IPS DF 4.7 (cell line): ENCODE measurements around the gene CDKN2B.

Source experiments
- DNase-seq: peaks from one replicate; pipeline ENCODE4 v3.0.0-alpha.2; 2013; ENCODE audit warnings: low spot score; ENCODE audit errors: extremely low read depth

Gene CDKN2B

GRCh38 chr9:21995006-21995665, 14.0 kb downstream of the CDKN2B start:
- DNase-seq: no peak

GRCh38 chr9:21994556-21995005, 14.5 kb downstream of the CDKN2B start, which contains the start of gene CDKN2B-AS1:
Gene CDKN2B-AS1, plus strand, starts transcription at chr9:21994791.
- DNase-seq: no peak

GRCh38 chr9:21993893-21994555, 15.1 kb downstream of the CDKN2B start, which contains the start of gene CDKN2A:
Gene CDKN2A, minus strand, starts transcription at chr9:21994392.
- DNase-seq: no peak

- DNase-seq: no peak
Observed at GRCh38 chr9:21993007-21993406, 16.1 kb downstream of the CDKN2B start.

GRCh38 chr9:21991072-21991959, 17.8 kb downstream of the CDKN2B start:
- DNase-seq: no peak

- no peak for DNase-seq
Observed at GRCh38 chr9:21989440-21990189, 19.5 kb downstream of the CDKN2B start.

- DNase-seq: no peak
Observed at GRCh38 chr9:21988056-21988990, 20.8 kb downstream of the CDKN2B start.

- DNase-seq: no peak
Observed at GRCh38 chr9:21985964-21986667, 23.0 kb downstream of the CDKN2B start.

- no peak for DNase-seq
Observed at GRCh38 chr9:21984101-21984500, 25.0 kb downstream of the CDKN2B start.

GRCh38 chr9:21983561-21983935, 25.6 kb downstream of the CDKN2B start:
- DNase-seq: no peak

- DNase-seq: no peak
Observed at GRCh38 chr9:21982861-21983560, 26.1 kb downstream of the CDKN2B start.

- DNase-seq: no peak
Observed at GRCh38 chr9:21982391-21982790, 26.7 kb downstream of the CDKN2B start.

GRCh38 chr9:21976334-21976875, 32.7 kb downstream of the CDKN2B start:
- DNase-seq: no peak

GRCh38 chr9:21974722-21975409, 34.2 kb downstream of the CDKN2B start:
- no peak for DNase-seq

GRCh38 chr9:21974343-21974721, 34.8 kb downstream of the CDKN2B start:
- DNase-seq: no peak

- DNase-seq: no peak
Observed at GRCh38 chr9:21972361-21972760, 36.7 kb downstream of the CDKN2B start.

- no peak for DNase-seq
Observed at GRCh38 chr9:21970800-21971640, 38.1 kb downstream of the CDKN2B start.
